Neural crest cell (in vitro differentiated cells): ENCODE measurements around the gene DNAH6. TPM values are rescaled to one million over a fixed set of nuclear protein-coding genes. Genes with fewer than 3 reads are reported as not detected.

Source experiments
- DNase-seq: peaks from one replicate; pipeline ENCODE4 v3.0.0; 2021; ENCODE audit warnings: low read depth, mixed read lengths, low spot score
- H3K27ac Mint-ChIP-seq: one replicate; pipeline ENCODE4 v1.8.0; 2021; ENCODE audit warnings: mild to moderate bottlenecking, mixed read lengths; ENCODE audit not compliant: unreplicated experiment
- H3K27me3 Mint-ChIP-seq: 2 replicates; pipeline ENCODE4 v1.8.0; 2021; ENCODE audit warnings: low read depth, mild to moderate bottlenecking, mixed read lengths
- H3K36me3 Mint-ChIP-seq: 2 replicates; pipeline ENCODE4 v1.8.0; 2021; ENCODE audit warnings: low read depth, mild to moderate bottlenecking, mixed read lengths
- H3K4me1 Mint-ChIP-seq: 2 replicates; pipeline ENCODE4 v1.8.0; 2021; ENCODE audit warnings: mixed read lengths
- H3K4me3 Mint-ChIP-seq: one replicate; pipeline ENCODE4 v1.8.0; 2021; ENCODE audit warnings: mild to moderate bottlenecking, mixed read lengths
- H3K9me3 Mint-ChIP-seq: 2 replicates; pipeline ENCODE4 v1.8.0; 2021; ENCODE audit warnings: mixed read lengths
- CTCF ChIP-seq: fragments of 200-600 bp; sonication (generic); conservative IDR thresholded peaks from 2 replicates; pipeline ENCODE4 v1.5.0; 2021; ENCODE audit warnings: antibody characterized with exemption, mild to moderate bottlenecking
- total RNA-seq: library from RNA; stranded (reverse); gene quantifications from 2 replicates; pipeline ENCODE4 v1.2.1, GENCODE V29; 2021

Gene DNAH6
- total RNA-seq, 1 donor from 2014 or later = 2.8 TPM

- TF ChIP-seq CTCF = no peak
- Mint-ChIP-seq H3K36me3 (peaks cover 1% of the 10 kb centered on the region), H3K9me3 (peaks cover 5% of the 10 kb centered on the region), H3K4me1 (no peaks in the 10 kb centered on the region), H3K4me3 (no peak overlapping the region), H3K27ac (no peak overlapping the region), H3K27me3 (no peaks in the 10 kb centered on the region)
- no peak for DNase-seq
Observed at GRCh38 chr2:84527137-84528129, 11.1 kb downstream of the DNAH6 start.

GRCh38 chr2:84532291-84532690 is 16.0 kb downstream of the DNAH6 start:
- no peak overlapping the region for H3K4me3 Mint-ChIP-seq
- no peaks in the 10 kb centered on the region for H3K36me3 Mint-ChIP-seq
- TF ChIP-seq CTCF = no peak
- H3K4me1 Mint-ChIP-seq = no peaks in the 10 kb centered on the region
- DNase-seq = no peak
- H3K27me3 Mint-ChIP-seq = no peaks in the 10 kb centered on the region
- no peaks in the 10 kb centered on the region for H3K9me3 Mint-ChIP-seq
- no peak overlapping the region for H3K27ac Mint-ChIP-seq

- no peak for DNase-seq
- Mint-ChIP-seq H3K27ac (no peak overlapping the region), H3K36me3 (no peaks in the 10 kb centered on the region), H3K9me3 (no peaks in the 10 kb centered on the region), H3K27me3 (no peaks in the 10 kb centered on the region), H3K4me3 (no peak overlapping the region), H3K4me1 (no peaks in the 10 kb centered on the region)
- TF ChIP-seq CTCF = no peak
Observed at GRCh38 chr2:84534225-84534624, 17.9 kb downstream of the DNAH6 start.

- H3K4me1 Mint-ChIP-seq = no peaks in the 10 kb centered on the region
- H3K27ac Mint-ChIP-seq = no peak overlapping the region
- no peak for TF ChIP-seq CTCF
- no peaks in the 10 kb centered on the region for H3K36me3 Mint-ChIP-seq
- no peaks in the 10 kb centered on the region for H3K9me3 Mint-ChIP-seq
- no peaks in the 10 kb centered on the region for H3K27me3 Mint-ChIP-seq
- H3K4me3 Mint-ChIP-seq = no peak overlapping the region
- no peak for DNase-seq
Observed at GRCh38 chr2:84537251-84537650, 21.0 kb downstream of the DNAH6 start.

GRCh38 chr2:84539729-84540128 is 23.4 kb downstream of the DNAH6 start:
- no peaks in the 10 kb centered on the region for H3K9me3 Mint-ChIP-seq
- H3K27ac Mint-ChIP-seq = no peak overlapping the region
- H3K4me3 Mint-ChIP-seq = no peak overlapping the region
- DNase-seq = no peak
- no peaks in the 10 kb centered on the region for H3K4me1 Mint-ChIP-seq
- TF ChIP-seq CTCF = no peak
- no peaks in the 10 kb centered on the region for H3K27me3 Mint-ChIP-seq
- H3K36me3 Mint-ChIP-seq = no peaks in the 10 kb centered on the region
